H7 (cell line): ENCODE measurements around the gene DPP10. TPM values are rescaled to one million over a fixed set of nuclear protein-coding genes. Genes with fewer than 3 reads are reported as not detected.

Experiments
- DNase-seq: peaks from one replicate; pipeline ENCODE4 v3.0.0; 2012
- H3K27me3 ChIP-seq: 2 replicates; pipeline ENCODE4 v1.6.0; 2011; ENCODE audit warnings: mild to moderate bottlenecking, low read length; ENCODE audit not compliant: control insufficient read depth, insufficient read depth
- H3K36me3 ChIP-seq: replicated peaks from 2 replicates; pipeline ENCODE4 v1.5.1; 2011; ENCODE audit warnings: low read length; ENCODE audit not compliant: control insufficient read depth, insufficient read depth
- H3K4me3 ChIP-seq: 2 replicates; pipeline ENCODE4 v1.5.1; 2011; ENCODE audit warnings: low read depth, mild to moderate bottlenecking, control low read depth, low read length, moderate library complexity; ENCODE audit not compliant: insufficient read depth
- total RNA-seq: library from RNA; depleted of rRNA; stranded (reverse); fragments of >200 nt; shearing (Covaris generic); gene quantifications from 2 replicates; pipeline ENCODE4 v1.2.3, GENCODE V29; 2014

Gene DPP10
- total RNA-seq, 1 experiment from 2014 or later: 15.6 TPM

DNA sequence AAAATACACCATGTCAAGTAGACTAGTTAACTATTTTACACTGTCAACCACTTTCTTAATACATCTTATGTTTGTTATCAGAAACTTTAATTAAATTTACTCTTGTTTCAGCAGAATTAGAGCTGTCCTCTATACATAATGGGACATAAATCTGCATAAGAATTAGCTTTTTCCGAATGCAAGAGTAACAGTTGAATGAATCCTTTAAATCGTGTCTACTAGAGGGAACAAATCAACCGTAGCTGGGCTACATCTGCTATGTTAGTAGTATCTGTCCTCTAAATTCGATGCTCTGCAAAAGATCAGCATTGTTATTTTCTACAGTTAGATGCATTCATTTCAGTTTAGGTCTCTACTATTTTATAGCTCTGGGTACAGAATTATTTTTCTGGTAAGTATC lies 1090.6 kb downstream of the DPP10 start:
- Histone ChIP-seq H3K36me3 (no peaks in the 10 kb centered on the region), H3K27me3 (no peaks in the 10 kb centered on the region), H3K4me3 (no peak overlapping the region)
- no peak for DNase-seq

DNA sequence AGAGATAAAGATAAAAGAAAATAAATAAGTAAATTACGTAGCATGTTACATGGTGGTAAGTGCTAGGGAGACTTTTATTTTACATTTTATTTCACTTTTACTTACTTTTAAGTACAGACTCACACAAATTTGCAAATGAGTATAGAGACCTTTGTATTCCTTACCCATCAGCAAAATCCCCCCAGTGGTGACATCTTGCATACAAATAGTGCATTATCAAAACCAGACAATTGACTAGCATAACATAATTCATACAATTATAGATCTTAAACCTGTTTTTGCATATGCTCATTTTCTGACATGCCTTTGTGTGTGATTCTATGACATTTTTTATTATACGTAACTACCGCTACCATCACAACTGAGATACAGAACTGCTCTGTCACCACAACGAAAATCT lies 1099.4 kb downstream of the DPP10 start:
- DNase-seq: no peak
- Histone ChIP-seq H3K4me3 (no peak overlapping the region), H3K27me3 (no peaks in the 10 kb centered on the region), H3K36me3 (no peaks in the 10 kb centered on the region)

GRCh38 chr2:115542331-115542730 lies 1099.9 kb downstream of the DPP10 start:
- DNase-seq: no peak
- H3K27me3 ChIP-seq: no peaks in the 10 kb centered on the region
- H3K4me3 ChIP-seq: no peak overlapping the region
- H3K36me3 ChIP-seq: no peaks in the 10 kb centered on the region

GRCh38 chr2:115543024-115543423 lies 1100.6 kb downstream of the DPP10 start:
- DNase-seq: no peak
- Histone ChIP-seq H3K4me3 (no peak overlapping the region), H3K27me3 (no peaks in the 10 kb centered on the region), H3K36me3 (no peaks in the 10 kb centered on the region)

GRCh38 chr2:115543461-115543860 lies 1101.0 kb downstream of the DPP10 start:
- Histone ChIP-seq H3K4me3 (no peak overlapping the region), H3K36me3 (no peaks in the 10 kb centered on the region), H3K27me3 (no peaks in the 10 kb centered on the region)
- DNase-seq: no peak

DNA sequence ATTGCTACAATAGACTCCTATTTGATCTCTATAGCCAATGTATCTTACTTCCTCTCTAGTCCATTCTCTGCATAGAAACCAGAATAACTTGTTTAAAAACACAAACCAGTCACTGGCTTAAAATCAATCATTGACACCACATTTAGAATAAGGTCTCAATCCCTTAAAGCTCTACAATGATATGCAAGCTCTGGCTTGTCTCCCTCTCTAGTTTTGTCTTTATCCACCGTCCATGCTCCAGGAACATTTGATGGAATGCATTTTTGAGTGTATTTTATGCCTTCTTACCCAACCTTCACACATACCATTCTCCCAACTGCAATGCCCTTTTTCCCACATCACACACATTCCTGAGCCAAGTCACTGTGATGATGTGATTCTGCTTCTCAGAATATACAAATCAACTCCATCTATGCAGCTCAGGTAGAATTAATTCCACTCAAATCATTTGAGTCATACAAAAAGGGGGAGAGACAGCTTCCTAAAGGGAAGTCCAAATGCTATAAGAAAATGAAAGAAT lies 1107.2 kb downstream of the DPP10 start:
- no peak overlapping the region for H3K4me3 ChIP-seq
- no peak for DNase-seq

DNA sequence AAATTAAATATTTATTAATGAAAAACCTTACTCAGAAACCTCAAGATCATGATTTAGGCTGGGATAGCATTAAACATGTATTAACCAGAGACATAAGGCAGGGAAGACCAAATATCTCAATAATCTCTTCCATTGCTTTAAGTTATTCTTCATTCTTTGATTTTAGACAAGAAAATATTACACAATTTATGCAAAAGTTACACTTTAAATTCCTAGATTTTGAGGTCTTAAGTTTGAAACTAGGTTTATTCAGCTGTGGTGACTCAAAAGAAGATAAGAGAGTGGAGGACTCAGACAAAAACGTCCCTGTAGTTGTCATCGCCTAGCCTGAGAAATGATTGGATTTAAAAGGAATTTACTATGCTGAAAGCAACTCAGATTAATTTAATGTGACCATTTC lies 1110.3 kb downstream of the DPP10 start:
- H3K27me3 ChIP-seq: no peaks in the 10 kb centered on the region
- H3K4me3 ChIP-seq: no peak overlapping the region
- DNase-seq: no peak
- no peaks in the 10 kb centered on the region for H3K36me3 ChIP-seq

More for the DNA sequence above, 1107.2 kb downstream of the DPP10 start:
- Histone ChIP-seq H3K27me3 (no peaks in the 10 kb centered on the region), H3K36me3 (no peaks in the 10 kb centered on the region)

- no peaks in the 10 kb centered on the region for H3K36me3 ChIP-seq
- no peak overlapping the region for H3K4me3 ChIP-seq
- no peak for DNase-seq
- no peaks in the 10 kb centered on the region for H3K27me3 ChIP-seq
Observed at GRCh38 chr2:115554153-115554552, 1111.7 kb downstream of the DPP10 start.

- no peaks in the 10 kb centered on the region for H3K27me3 ChIP-seq
- H3K36me3 ChIP-seq: no peaks in the 10 kb centered on the region
- no peak overlapping the region for H3K4me3 ChIP-seq
- DNase-seq: no peak
Observed at GRCh38 chr2:115558725-115559124, 1116.3 kb downstream of the DPP10 start.

DNA sequence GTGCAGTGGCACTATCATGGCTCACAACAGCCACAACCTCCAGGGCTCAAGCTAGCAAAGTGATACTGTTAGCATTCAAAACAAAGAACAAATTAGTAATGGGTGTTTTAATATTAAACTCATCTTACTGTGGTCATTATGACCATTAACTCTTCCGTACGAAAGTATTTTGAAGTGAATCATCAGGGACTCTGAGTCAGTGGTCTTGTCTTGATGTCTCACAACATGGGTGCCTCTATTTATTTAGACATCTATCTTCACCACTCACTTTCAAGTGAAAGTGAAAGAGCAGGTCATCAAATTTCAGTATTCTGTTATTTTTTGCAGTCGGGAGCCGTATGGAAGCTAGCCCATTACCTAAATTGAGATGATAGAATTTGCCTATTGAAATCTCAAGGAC lies 1118.2 kb downstream of the DPP10 start:
- DNase-seq: no peak
- H3K36me3 ChIP-seq: no peaks in the 10 kb centered on the region
- no peaks in the 10 kb centered on the region for H3K27me3 ChIP-seq
- H3K4me3 ChIP-seq: no peak overlapping the region

DNA sequence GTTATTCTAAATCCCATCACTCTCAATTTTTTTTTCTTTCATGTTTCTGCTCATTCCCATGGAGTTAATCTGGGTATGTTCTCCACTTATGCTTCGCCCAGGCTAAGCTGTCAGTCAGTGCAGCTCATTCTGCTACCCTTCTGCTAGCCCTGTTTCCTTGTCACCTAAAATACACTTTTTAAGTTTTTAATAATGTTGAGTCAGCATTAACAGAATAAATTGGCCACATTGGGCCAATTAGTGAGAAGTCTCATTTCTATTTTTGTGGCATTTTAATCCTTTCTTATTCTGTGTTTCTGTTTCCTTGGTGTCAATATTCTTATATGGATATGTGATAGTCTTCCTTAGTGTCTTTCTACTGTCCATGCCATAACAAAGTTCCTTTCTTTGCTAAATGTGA lies 1126.2 kb downstream of the DPP10 start:
- H3K36me3 ChIP-seq: no peaks in the 10 kb centered on the region
- no peak for DNase-seq
- H3K27me3 ChIP-seq: no peaks in the 10 kb centered on the region
- no peak overlapping the region for H3K4me3 ChIP-seq

DNA sequence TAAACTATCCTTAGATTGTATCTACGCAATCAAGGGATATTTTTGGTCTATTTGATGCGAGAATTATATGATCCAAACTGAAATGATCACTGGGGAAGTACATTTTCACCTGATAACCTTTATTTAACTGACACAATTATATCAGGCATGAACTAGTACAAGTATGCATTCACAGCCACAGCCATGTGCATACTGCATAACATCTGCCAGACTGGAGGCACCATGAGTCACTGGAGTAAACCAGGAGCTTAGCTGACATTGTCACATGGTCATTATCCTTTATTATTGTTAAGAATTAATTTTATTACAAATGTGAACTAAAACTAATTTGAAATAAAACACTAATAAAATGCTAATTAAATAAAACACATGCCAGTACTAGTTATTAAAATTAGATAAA lies 1127.1 kb downstream of the DPP10 start:
- H3K36me3 ChIP-seq: no peaks in the 10 kb centered on the region
- no peak overlapping the region for H3K4me3 ChIP-seq
- DNase-seq: no peak
- no peaks in the 10 kb centered on the region for H3K27me3 ChIP-seq

DNA sequence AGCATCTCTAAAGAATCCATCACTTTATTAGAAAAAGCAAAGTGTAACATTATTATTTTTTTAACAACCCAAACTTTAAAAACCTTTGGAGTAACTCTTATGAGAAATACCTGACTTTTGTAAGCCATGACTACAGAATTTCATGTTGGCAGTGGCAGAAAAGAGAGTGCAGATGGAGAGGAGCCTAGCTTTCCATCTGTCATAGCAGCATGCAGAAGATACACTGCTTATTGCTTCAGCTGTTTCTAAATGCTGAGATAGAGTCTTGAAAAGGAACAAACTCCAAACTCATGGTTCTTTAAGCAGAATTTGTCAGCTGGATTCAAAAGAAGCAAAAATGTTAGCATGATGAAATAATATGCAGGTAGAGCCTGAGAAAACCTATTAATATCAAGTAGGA lies 1130.3 kb downstream of the DPP10 start:
- no peak for DNase-seq

DNA sequence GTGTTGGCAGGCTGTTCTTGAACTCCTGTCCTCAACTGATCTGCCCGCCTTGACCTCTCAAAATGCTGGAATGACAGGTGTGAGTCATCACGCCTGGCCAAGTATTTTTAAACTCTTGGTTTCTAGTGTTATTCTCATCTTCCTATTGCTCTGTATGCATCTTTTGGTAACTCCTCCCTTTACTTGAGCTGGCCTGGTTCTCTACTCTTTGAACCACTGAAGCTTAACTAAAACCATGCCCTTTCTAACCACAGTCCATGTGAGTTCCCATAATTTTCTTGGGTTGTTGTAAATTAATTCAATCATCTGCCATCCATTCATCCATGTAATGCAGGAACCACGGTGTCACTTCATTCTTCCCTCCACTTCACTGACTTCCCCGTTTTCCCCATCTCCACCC lies 1131.3 kb downstream of the DPP10 start:
- Histone ChIP-seq H3K36me3 (no peaks in the 10 kb centered on the region), H3K27me3 (no peaks in the 10 kb centered on the region), H3K4me3 (no peak overlapping the region)
- DNase-seq: no peak

More for the DNA sequence above, 1130.3 kb downstream of the DPP10 start:
- no peaks in the 10 kb centered on the region for H3K36me3 ChIP-seq
- H3K4me3 ChIP-seq: no peak overlapping the region
- H3K27me3 ChIP-seq: no peaks in the 10 kb centered on the region

DNA sequence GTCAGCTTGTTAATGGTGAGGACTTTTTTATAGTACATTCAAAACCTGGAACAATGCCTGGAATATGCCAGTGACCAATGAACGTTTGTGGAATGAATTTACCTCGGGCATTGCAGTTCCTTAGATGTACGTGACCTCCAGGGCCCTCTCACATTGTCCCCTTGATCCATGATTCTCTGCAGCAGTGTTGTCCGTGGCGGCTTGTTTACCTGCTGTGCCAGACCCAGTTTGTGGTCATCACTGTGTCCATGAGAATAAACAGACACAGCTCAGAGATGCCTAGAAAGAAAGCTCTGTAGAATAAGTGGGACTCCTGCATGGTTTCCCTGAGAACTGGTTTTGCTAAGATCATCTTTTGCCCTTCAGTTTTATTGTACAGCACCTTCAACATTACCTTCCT lies 1132.2 kb downstream of the DPP10 start:
- no peak overlapping the region for H3K4me3 ChIP-seq
- DNase-seq: no peak
- H3K27me3 ChIP-seq: no peaks in the 10 kb centered on the region
- H3K36me3 ChIP-seq: no peaks in the 10 kb centered on the region

DNA sequence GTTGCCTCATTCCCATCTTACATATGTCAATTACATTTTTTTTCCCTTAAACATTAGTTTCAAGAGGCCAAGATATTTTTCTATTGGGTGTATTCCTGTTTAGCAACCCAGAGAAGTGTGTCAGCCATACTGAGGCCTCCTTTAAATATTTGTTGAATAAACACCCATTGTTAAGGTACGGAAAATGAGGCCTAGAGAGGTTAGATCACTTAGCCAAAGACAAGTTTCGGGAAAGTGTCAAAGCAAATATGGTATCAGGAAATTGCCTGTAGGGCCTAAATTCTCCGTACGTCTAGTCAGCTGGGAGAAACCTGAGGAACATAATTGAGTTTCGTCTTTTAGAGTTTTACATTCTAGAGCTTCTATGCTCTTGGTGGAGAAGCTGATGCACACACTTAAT lies 1138.3 kb downstream of the DPP10 start:
- no peak overlapping the region for H3K4me3 ChIP-seq
- H3K36me3 ChIP-seq: no peaks in the 10 kb centered on the region
- no peaks in the 10 kb centered on the region for H3K27me3 ChIP-seq
- no peak for DNase-seq
